IgD-negative memory B cell (primary cell): Measurements from ENCODE around the gene CNTNAP5. TPM values are rescaled to one million over a fixed set of nuclear protein-coding genes. Genes with fewer than 3 reads are reported as not detected.

Experiments used
- H3K27ac Mint-ChIP-seq, 3 donors: one replicate each; pipeline ENCODE4 v1.8.0; 2020 to 2022; ENCODE audit warnings: mild to moderate bottlenecking in 3 of 3, mixed read lengths in 3 of 3, moderate library complexity in 1 of 3
- H3K27me3 Mint-ChIP-seq: one replicate; pipeline ENCODE4 v1.8.0; 2021; ENCODE audit warnings: mixed read lengths
- H3K36me3 Mint-ChIP-seq: one replicate; pipeline ENCODE4 v1.8.0; 2020; ENCODE audit warnings: mild to moderate bottlenecking, mixed read lengths
- H3K4me1 Mint-ChIP-seq, 3 donors: one replicate each; pipeline ENCODE4 v1.8.0; 2020 to 2022; ENCODE audit warnings: mixed read lengths in 3 of 3, mild to moderate bottlenecking in 1 of 3
- H3K4me3 Mint-ChIP-seq, 4 donors: one replicate each; pipeline ENCODE4 v1.8.0; 2020 to 2022; ENCODE audit warnings: mild to moderate bottlenecking in 4 of 4, mixed read lengths in 4 of 4, moderate library complexity in 3 of 4
- H3K9me3 Mint-ChIP-seq, 3 donors: one replicate each; pipeline ENCODE4 v1.8.0; 2020 to 2021; ENCODE audit warnings: mixed read lengths in 3 of 3, mild to moderate bottlenecking in 1 of 3
- polyA plus RNA-seq: library from polyadenylated mRNA; unstranded; fragments of 300-500 nt; fragmentation: Illumina TruSeq; gene quantifications from one replicate; pipeline ENCODE4 v1.2.3, GENCODE V29; 2021

Gene CNTNAP5
- polyA plus RNA-seq, 1 donor from 2014 or later = not detected

- H3K4me1 Mint-ChIP-seq = no peaks in the 10 kb centered on the region
- H3K36me3 Mint-ChIP-seq = no peaks in the 10 kb centered on the region
- no peaks in the 10 kb centered on the region for H3K27me3 Mint-ChIP-seq
- no peak overlapping the region for H3K27ac Mint-ChIP-seq
- H3K4me3 Mint-ChIP-seq = no peak overlapping the region
- H3K9me3 Mint-ChIP-seq = peaks cover 0 to 3% (median 2%) of the 10 kb centered on the region in 3 donors
Observed at GRCh38 chr2:124092651-124093050, 67.6 kb downstream of the CNTNAP5 start.

GRCh38 chr2:124104914-124105313 lies 79.8 kb downstream of the CNTNAP5 start:
- Mint-ChIP-seq H3K4me1 (no peaks in the 10 kb centered on the region), H3K9me3 (peaks cover 2 to 4% (median 3%) of the 10 kb centered on the region in 3 donors), H3K27ac (no peak overlapping the region), H3K4me3 (no peak overlapping the region), H3K27me3 (no peaks in the 10 kb centered on the region), H3K36me3 (no peaks in the 10 kb centered on the region)

- H3K9me3 Mint-ChIP-seq = peaks cover 0 to 2% (median 0%) of the 10 kb centered on the region in 3 donors
- no peak overlapping the region for H3K4me3 Mint-ChIP-seq
- no peaks in the 10 kb centered on the region for H3K4me1 Mint-ChIP-seq
Observed at GRCh38 chr2:124112206-124112605, 87.1 kb downstream of the CNTNAP5 start.

GRCh38 chr2:124112966-124113365 lies 87.9 kb downstream of the CNTNAP5 start:
- no peak overlapping the region for H3K4me3 Mint-ChIP-seq
- H3K27ac Mint-ChIP-seq = no peak overlapping the region
- no peaks in the 10 kb centered on the region for H3K4me1 Mint-ChIP-seq
- H3K9me3 Mint-ChIP-seq = peaks cover 0 to 2% (median 0%) of the 10 kb centered on the region in 3 donors
- H3K27me3 Mint-ChIP-seq = no peaks in the 10 kb centered on the region
- H3K36me3 Mint-ChIP-seq = no peaks in the 10 kb centered on the region

More at GRCh38 chr2:124112206-124112605, 87.1 kb downstream of the CNTNAP5 start:
- no peak overlapping the region for H3K27ac Mint-ChIP-seq
- no peaks in the 10 kb centered on the region for H3K27me3 Mint-ChIP-seq
- H3K36me3 Mint-ChIP-seq = no peaks in the 10 kb centered on the region

GRCh38 chr2:124120246-124120645 lies 95.2 kb downstream of the CNTNAP5 start:
- H3K4me1 Mint-ChIP-seq = no peaks in the 10 kb centered on the region
- H3K27ac Mint-ChIP-seq = no peak overlapping the region
- peaks cover 0 to 8% (median 6%) of the 10 kb centered on the region in 3 donors for H3K9me3 Mint-ChIP-seq
- no peaks in the 10 kb centered on the region for H3K27me3 Mint-ChIP-seq
- H3K36me3 Mint-ChIP-seq = no peaks in the 10 kb centered on the region
- H3K4me3 Mint-ChIP-seq = no peak overlapping the region

GRCh38 chr2:124121106-124121505 lies 96.0 kb downstream of the CNTNAP5 start:
- Mint-ChIP-seq H3K27me3 (no peaks in the 10 kb centered on the region), H3K36me3 (no peaks in the 10 kb centered on the region), H3K9me3 (peaks cover 0 to 8% (median 6%) of the 10 kb centered on the region in 3 donors), H3K4me1 (no peaks in the 10 kb centered on the region), H3K27ac (no peak overlapping the region), H3K4me3 (no peak overlapping the region)

- H3K27ac Mint-ChIP-seq = no peak overlapping the region
- H3K36me3 Mint-ChIP-seq = no peaks in the 10 kb centered on the region
- no peaks in the 10 kb centered on the region for H3K27me3 Mint-ChIP-seq
- H3K4me1 Mint-ChIP-seq = no peaks in the 10 kb centered on the region
- no peak overlapping the region for H3K4me3 Mint-ChIP-seq
- H3K9me3 Mint-ChIP-seq = peaks cover 0 to 8% (median 6%) of the 10 kb centered on the region in 3 donors
Observed at GRCh38 chr2:124121760-124122275, 96.7 kb downstream of the CNTNAP5 start.

- no peaks in the 10 kb centered on the region for H3K27me3 Mint-ChIP-seq
- H3K9me3 Mint-ChIP-seq = peaks cover 0 to 8% (median 6%) of the 10 kb centered on the region in 3 donors
- no peak overlapping the region for H3K4me3 Mint-ChIP-seq
- no peak overlapping the region for H3K27ac Mint-ChIP-seq
- H3K4me1 Mint-ChIP-seq = no peaks in the 10 kb centered on the region
- H3K36me3 Mint-ChIP-seq = no peaks in the 10 kb centered on the region
Observed at GRCh38 chr2:124122340-124122739, 97.3 kb downstream of the CNTNAP5 start.

GRCh38 chr2:124131276-124131675 lies 106.2 kb downstream of the CNTNAP5 start:
- Mint-ChIP-seq H3K36me3 (no peaks in the 10 kb centered on the region), H3K27me3 (no peaks in the 10 kb centered on the region), H3K27ac (no peak overlapping the region), H3K4me1 (no peaks in the 10 kb centered on the region), H3K9me3 (peaks cover 3 to 7% (median 3%) of the 10 kb centered on the region in 3 donors), H3K4me3 (no peak overlapping the region)

GRCh38 chr2:124136110-124136509 lies 111.0 kb downstream of the CNTNAP5 start:
- Mint-ChIP-seq H3K4me1 (no peaks in the 10 kb centered on the region), H3K27me3 (no peaks in the 10 kb centered on the region), H3K4me3 (no peak overlapping the region), H3K36me3 (no peaks in the 10 kb centered on the region), H3K27ac (no peak overlapping the region), H3K9me3 (peaks cover 2 to 3% (median 3%) of the 10 kb centered on the region in 3 donors)

GRCh38 chr2:124138076-124138475 lies 113.0 kb downstream of the CNTNAP5 start:
- Mint-ChIP-seq H3K27me3 (no peaks in the 10 kb centered on the region), H3K4me3 (no peak overlapping the region)

GRCh38 chr2:124145982-124146381 lies 120.9 kb downstream of the CNTNAP5 start:
- Mint-ChIP-seq H3K27ac (no peak overlapping the region), H3K9me3 (peaks cover 0 to 5% (median 0%) of the 10 kb centered on the region in 3 donors), H3K36me3 (no peaks in the 10 kb centered on the region), H3K4me3 (no peak overlapping the region), H3K4me1 (peaks cover 0 to 2% (median 0%) of the 10 kb centered on the region in 3 donors), H3K27me3 (no peaks in the 10 kb centered on the region)

More at GRCh38 chr2:124138076-124138475, 113.0 kb downstream of the CNTNAP5 start:
- peaks cover 2 to 3% (median 3%) of the 10 kb centered on the region in 3 donors for H3K9me3 Mint-ChIP-seq
- no peaks in the 10 kb centered on the region for H3K36me3 Mint-ChIP-seq
- H3K4me1 Mint-ChIP-seq = no peaks in the 10 kb centered on the region
- no peak overlapping the region for H3K27ac Mint-ChIP-seq

GRCh38 chr2:124147552-124147951 lies 122.5 kb downstream of the CNTNAP5 start:
- Mint-ChIP-seq H3K4me1 (peaks cover 0 to 2% (median 0%) of the 10 kb centered on the region in 3 donors), H3K27ac (no peak overlapping the region), H3K36me3 (no peaks in the 10 kb centered on the region), H3K4me3 (no peak overlapping the region), H3K27me3 (no peaks in the 10 kb centered on the region), H3K9me3 (peaks cover 0 to 17% (median 0%) of the 10 kb centered on the region in 3 donors)

- H3K36me3 Mint-ChIP-seq = no peaks in the 10 kb centered on the region
- no peak overlapping the region for H3K4me3 Mint-ChIP-seq
- no peak overlapping the region for H3K27ac Mint-ChIP-seq
- no peaks in the 10 kb centered on the region for H3K27me3 Mint-ChIP-seq
- peaks cover 0 to 2% (median 0%) of the 10 kb centered on the region in 3 donors for H3K4me1 Mint-ChIP-seq
- H3K9me3 Mint-ChIP-seq = peaks cover 0 to 20% (median 0%) of the 10 kb centered on the region in 3 donors
Observed at GRCh38 chr2:124149571-124149970, 124.5 kb downstream of the CNTNAP5 start.

- H3K4me3 Mint-ChIP-seq = no peak overlapping the region
- no peak overlapping the region for H3K27ac Mint-ChIP-seq
- peaks cover 0 to 2% (median 0%) of the 10 kb centered on the region in 3 donors for H3K4me1 Mint-ChIP-seq
- peaks cover 0 to 24% (median 0%) of the 10 kb centered on the region in 3 donors for H3K9me3 Mint-ChIP-seq
- no peaks in the 10 kb centered on the region for H3K36me3 Mint-ChIP-seq
- no peaks in the 10 kb centered on the region for H3K27me3 Mint-ChIP-seq
Observed at GRCh38 chr2:124151691-124152090, 126.6 kb downstream of the CNTNAP5 start.

- Mint-ChIP-seq H3K27ac (no peak overlapping the region), H3K27me3 (no peaks in the 10 kb centered on the region), H3K4me3 (no peak overlapping the region), H3K36me3 (no peaks in the 10 kb centered on the region), H3K4me1 (peaks cover 0 to 2% (median 0%) of the 10 kb centered on the region in 3 donors), H3K9me3 (peaks cover 0 to 32% (median 1%) of the 10 kb centered on the region in 3 donors)
Observed at GRCh38 chr2:124153713-124154112, 128.6 kb downstream of the CNTNAP5 start.
